BLaER1 treated with 17β-estradiol and CSF1 and Interleukin-3, amounts not matched to agents 10 nM and 100 nM (cell line): ENCODE data around the gene KLHDC4.

Source experiments
- H3K27ac ChIP-seq, 11 experiments: shearing (Covaris generic); formaldehyde crosslinking; 2 replicates each; pipeline ENCODE4 v1.8.1; 2022
- H3K27me3 ChIP-seq, 11 experiments: shearing (Covaris generic); formaldehyde crosslinking; 2 replicates each; pipeline ENCODE4 v1.8.1; 2022
- H3K36me3 ChIP-seq, 11 experiments: shearing (Covaris generic); formaldehyde crosslinking; 2 replicates each; pipeline ENCODE4 v1.8.1; 2022
- H3K4me1 ChIP-seq, 10 experiments: shearing (Covaris generic); formaldehyde crosslinking; 2 replicates each; pipeline ENCODE4 v1.8.1; 2022
- H3K4me2 ChIP-seq, 11 experiments: shearing (Covaris generic); formaldehyde crosslinking; 2 replicates each; pipeline ENCODE4 v1.8.1; 2022
- H3K4me3 ChIP-seq, 10 experiments: shearing (Covaris generic); formaldehyde crosslinking; 2 replicates each; pipeline ENCODE4 v1.8.1; 2022
- H3K9ac ChIP-seq, 11 experiments: shearing (Covaris generic); formaldehyde crosslinking; 2 replicates each; pipeline ENCODE4 v1.8.1; 2022
- H3K9me3 ChIP-seq, 11 experiments: shearing (Covaris generic); formaldehyde crosslinking; replicated peaks in 1 of 11; 2 replicates each; pipeline ENCODE4 v1.8.1; 2022
- H4K20me1 ChIP-seq, 11 experiments: shearing (Covaris generic); formaldehyde crosslinking; 2 replicates each; pipeline ENCODE4 v1.8.1; 2022
- Cebpa-rat ChIP-seq, 11 experiments: shearing (Covaris generic); IDR thresholded peaks; 2 replicates each; pipeline ENCODE4 v1.8.1; 2022

KLHDC4 gene

DNA sequence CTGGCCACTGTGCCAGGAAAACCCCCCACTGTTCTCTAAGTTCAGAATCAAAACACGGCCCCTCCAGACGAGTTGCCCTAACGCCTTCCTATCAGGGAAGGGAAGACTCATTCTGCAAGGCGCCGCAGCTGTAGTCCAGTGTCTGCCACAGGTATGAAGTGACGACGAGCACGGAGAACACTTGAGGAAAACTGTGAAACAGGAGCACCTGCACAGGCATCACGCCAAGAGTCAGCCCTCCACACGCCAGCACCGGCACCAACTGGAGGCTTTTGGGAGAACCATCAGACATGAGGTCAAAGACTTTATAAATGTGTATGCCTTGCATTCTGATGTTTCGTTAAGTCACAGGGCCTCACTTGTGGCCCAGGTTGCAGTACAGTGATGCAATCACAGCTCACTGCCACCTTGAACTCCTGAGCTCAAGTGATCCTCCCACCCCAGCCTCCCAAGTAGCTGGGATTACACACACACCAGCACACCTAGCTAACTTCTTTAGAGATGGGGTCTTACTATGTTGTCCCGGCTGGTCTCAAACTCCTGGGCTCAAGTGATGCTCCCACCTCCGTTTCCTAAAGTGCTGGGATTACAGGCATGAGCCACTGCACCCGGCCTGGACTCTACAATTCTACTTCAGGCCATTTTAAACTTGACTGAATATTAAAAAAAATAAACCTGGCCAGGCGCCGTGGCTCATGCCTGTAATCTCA, 22.9 kb downstream of the KLHDC4 start:
- TF ChIP-seq Cebpa-rat (IDR thresholded peaks at IDR 0.05), result no peak
- Histone ChIP-seq H3K9me3 (no peaks in the 10 kb centered on the region), H3K4me3 (no peak overlapping the region), H3K4me2 (no peak overlapping the region), H3K27ac (no peak overlapping the region), H3K9ac (no peak overlapping the region; a peak in 2 of 22 replicates), H4K20me1 (peaks cover 0 to 91% (median 71%) of the 10 kb centered on the region in 11 experiments; a peak in 19 of 22 replicates), H3K27me3 (no peaks in the 10 kb centered on the region), H3K36me3 (peaks cover 74 to 92% (median 90%) of the 10 kb centered on the region in 11 experiments), H3K4me1 (no peaks in the 10 kb centered on the region)

DNA sequence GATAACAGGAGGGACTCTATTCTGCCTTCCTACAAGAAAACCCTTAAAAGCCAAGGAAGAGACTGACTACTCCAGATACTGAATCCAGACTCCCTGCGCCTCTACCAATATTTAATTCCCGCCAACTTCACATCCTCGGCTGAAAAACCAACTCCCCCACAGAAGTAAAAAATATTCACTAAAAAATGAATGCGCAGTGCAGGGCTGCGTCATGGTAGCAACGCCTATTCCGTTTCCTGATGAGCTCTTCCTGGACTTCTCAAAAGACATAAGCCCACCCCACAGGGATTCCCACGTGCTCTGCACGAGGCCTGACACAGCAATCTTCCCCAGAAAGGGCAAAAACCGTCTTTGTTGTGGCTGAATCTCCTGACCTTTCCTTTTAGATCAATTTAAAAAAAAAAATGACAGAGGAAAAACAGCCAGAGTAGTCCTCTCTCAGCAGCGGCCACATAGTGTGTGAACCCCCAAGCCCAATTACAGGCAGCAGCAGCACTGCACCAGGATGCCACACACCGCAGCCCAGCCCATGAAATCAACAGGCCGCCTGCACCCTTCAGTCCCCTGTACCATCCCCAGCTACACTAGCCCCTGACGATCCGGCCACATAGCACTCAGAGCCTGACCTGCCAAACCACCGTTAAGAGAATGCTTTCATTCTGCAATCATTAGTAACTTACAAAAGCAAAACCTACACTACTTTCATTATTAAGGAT, 23.9 kb downstream of the KLHDC4 start:
- Histone ChIP-seq H3K9me3 (no peaks in the 10 kb centered on the region), H3K4me1 (no peaks in the 10 kb centered on the region), H3K9ac (0 out of 22 replicates have a peak overlapping the region, but pooled peaks of 1 of the 11 experiments have one; percentile 7), H3K27me3 (no peaks in the 10 kb centered on the region), H3K4me2 (no peak overlapping the region), H3K27ac (no peak overlapping the region), H3K4me3 (no peak overlapping the region), H3K36me3 (peaks cover 74 to 92% (median 90%) of the 10 kb centered on the region in 11 experiments), H4K20me1 (peaks cover 0 to 91% (median 68%) of the 10 kb centered on the region in 11 experiments; a peak in 19 of 22 replicates)
- no peak for TF ChIP-seq Cebpa-rat (IDR thresholded peaks at IDR 0.05)

DNA sequence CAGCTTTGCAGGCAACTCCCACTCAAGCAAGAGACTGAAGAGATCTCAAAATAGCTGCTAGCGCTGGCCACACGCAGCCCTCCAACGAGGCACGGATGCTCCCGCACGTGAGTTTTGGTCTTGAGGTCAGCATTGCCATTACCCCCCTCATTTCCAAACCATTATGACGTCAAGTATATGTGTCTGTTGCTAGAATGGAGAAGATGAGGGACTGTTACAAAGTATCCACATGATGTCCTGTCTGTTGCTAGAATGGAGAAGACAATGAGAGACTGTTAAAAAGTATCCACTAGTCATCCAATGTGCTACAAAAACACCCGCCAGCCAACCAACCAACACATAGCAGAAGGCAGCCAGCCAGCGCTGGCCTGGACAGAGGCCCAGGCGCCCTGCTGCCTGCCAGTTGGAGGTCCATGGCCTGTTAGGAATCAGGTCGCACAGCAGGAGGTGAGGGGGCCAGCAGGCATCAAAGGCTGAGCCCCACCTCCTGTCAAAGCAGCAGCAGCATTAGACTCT, 24.8 kb downstream of the KLHDC4 start:
- Histone ChIP-seq H3K4me3 (no peak overlapping the region), H3K4me2 (no peak overlapping the region), H3K9me3 (no peaks in the 10 kb centered on the region), H3K27me3 (no peaks in the 10 kb centered on the region), H3K36me3 (peaks cover 74 to 92% (median 90%) of the 10 kb centered on the region in 11 experiments), H3K4me1 (no peaks in the 10 kb centered on the region; a peak in 1 of 20 replicates), H3K27ac (no peak overlapping the region), H3K9ac (no peak overlapping the region), H4K20me1 (peaks cover 0 to 91% (median 66%) of the 10 kb centered on the region in 11 experiments; a peak in 20 of 22 replicates)
- no peak for TF ChIP-seq Cebpa-rat (IDR thresholded peaks at IDR 0.05)

DNA sequence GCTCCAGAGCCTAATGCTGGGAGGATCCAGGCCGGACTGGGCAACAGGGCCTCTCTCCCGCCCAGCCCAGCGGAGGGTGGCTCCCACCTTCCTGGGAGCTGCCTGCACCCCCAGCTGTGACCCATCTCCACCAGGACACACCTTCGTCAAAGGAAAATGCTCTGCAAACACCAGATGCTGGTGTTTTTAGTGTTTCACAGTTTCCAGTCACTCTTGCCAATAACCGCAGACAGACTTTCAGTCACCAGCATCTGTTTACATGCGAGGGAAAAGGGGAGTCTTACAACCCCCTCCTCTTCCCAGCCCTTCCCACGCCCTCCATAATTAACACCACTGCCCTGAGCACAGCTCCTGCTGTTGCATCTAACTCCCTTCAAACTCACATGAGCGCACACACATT, 25.3 kb downstream of the KLHDC4 start:
- H3K36me3 ChIP-seq, result peaks cover 73 to 92% (median 90%) of the 10 kb centered on the region in 11 experiments
- no peaks in the 10 kb centered on the region for H3K9me3 ChIP-seq
- H3K9ac ChIP-seq, result 0 out of 22 replicates have a peak overlapping the region, but pooled peaks of 1 of the 11 experiments have one; percentile 2
- no peaks in the 10 kb centered on the region for H3K27me3 ChIP-seq
- H3K4me2 ChIP-seq, result no peak overlapping the region
- no peak for TF ChIP-seq Cebpa-rat (IDR thresholded peaks at IDR 0.05)
- no peaks in the 10 kb centered on the region; a peak in 1 of 20 replicates for H3K4me1 ChIP-seq
- H3K4me3 ChIP-seq, result no peak overlapping the region
- no peak overlapping the region for H3K27ac ChIP-seq
- peaks cover 0 to 91% (median 66%) of the 10 kb centered on the region in 11 experiments; a peak in 20 of 22 replicates for H4K20me1 ChIP-seq

DNA sequence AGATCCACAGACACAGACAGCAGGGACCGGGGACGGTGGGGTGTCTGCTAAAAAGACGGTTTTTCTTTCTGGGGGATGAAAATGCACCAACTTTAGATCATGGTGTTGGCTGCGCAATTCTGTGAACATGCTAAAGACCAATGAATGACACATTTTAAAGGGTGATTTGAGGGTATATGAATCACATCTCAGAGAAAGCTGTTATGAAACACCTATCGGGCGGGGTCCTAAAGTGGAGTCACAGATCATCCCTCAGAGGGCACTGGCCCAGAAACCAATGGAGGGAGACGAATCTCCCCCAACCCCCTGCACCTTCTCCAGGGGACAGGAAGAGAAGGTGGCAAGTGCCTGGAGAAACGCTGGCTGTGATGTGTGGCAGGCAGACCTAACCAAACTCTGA, 26.0 kb downstream of the KLHDC4 start:
- H3K27ac ChIP-seq, result no peak overlapping the region

DNA sequence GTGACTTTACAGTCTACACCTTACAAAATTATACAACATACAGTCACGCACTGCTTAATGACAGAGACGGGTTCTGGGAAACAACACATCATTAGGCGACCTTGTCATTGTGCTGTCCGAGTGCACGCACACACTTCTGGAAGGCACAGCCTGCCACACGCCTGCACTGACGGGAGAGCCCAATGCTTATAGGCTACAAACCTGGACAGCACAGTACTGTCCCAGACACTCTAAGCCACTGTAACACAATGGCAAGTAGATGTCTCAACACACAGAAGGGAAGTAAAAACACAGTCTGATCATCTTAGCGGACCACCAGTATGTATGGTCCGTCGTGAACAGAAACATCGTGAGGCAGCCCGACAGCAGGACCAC, 29.8 kb downstream of the KLHDC4 start:
- Histone ChIP-seq H3K36me3 (peaks cover 56 to 87% (median 81%) of the 10 kb centered on the region in 11 experiments), H3K27ac (no peak overlapping the region), H3K9ac (no peak overlapping the region), H3K4me1 (no peaks in the 10 kb centered on the region; a peak in 1 of 20 replicates), H3K27me3 (no peaks in the 10 kb centered on the region), H3K4me2 (no peak overlapping the region), H3K4me3 (no peak overlapping the region), H3K9me3 (no peaks in the 10 kb centered on the region), H4K20me1 (peaks cover 0 to 91% (median 62%) of the 10 kb centered on the region in 11 experiments; a peak in 19 of 22 replicates)
- no peak for TF ChIP-seq Cebpa-rat (IDR thresholded peaks at IDR 0.05)

More for the DNA sequence above, 26.0 kb downstream of the KLHDC4 start:
- Histone ChIP-seq H3K4me1 (no peaks in the 10 kb centered on the region; a peak in 1 of 20 replicates), H3K4me2 (no peak overlapping the region), H3K27me3 (no peaks in the 10 kb centered on the region), H3K36me3 (peaks cover 69 to 89% (median 86%) of the 10 kb centered on the region in 11 experiments), H4K20me1 (peaks cover 0 to 91% (median 63%) of the 10 kb centered on the region in 11 experiments; a peak in 20 of 22 replicates), H3K4me3 (no peak overlapping the region), H3K9me3 (no peaks in the 10 kb centered on the region), H3K9ac (0 out of 22 replicates have a peak overlapping the region, but pooled peaks of 1 of the 11 experiments have one; percentile 2)
- TF ChIP-seq Cebpa-rat (IDR thresholded peaks at IDR 0.05), result no peak

DNA sequence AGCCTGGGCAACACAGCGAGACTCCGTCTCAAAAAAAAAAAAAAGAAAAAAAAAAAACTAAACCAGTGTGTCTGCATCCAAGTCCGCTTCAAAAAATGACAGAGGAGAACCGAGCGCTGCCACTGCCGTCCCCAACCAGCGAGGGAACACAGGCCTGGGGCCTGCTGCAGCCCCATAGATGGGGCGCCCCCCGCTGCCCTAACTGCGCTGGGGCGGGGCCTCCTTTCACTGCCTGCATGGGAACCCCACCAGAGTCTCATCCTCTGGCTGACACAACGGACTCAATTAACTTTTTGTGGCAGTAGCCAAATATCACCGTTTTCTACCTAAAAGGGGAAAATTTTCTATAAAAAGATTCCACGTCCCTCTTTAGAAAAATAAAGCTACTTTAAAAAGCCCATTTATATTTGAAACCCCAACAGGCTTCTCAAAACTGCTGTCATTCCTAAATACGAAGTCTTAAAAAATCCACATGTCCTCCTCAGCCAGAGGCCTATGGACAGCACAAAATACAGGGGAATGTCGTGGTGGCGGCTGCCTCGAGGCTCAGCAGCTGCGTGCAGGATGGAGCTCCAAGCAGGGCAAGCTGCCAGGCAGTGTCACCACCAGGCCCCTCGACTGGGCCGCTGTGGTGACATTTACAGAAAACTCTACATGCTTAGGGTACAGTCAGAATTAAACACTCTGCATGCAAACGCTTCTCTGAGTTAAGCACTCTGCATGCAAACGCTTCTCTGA, 30.3 kb downstream of the KLHDC4 start:
- Histone ChIP-seq H3K9ac (no peak overlapping the region), H3K36me3 (peaks cover 54 to 87% (median 80%) of the 10 kb centered on the region in 11 experiments), H3K4me1 (no peaks in the 10 kb centered on the region; a peak in 1 of 20 replicates), H3K4me3 (no peak overlapping the region), H3K27ac (no peak overlapping the region), H3K4me2 (no peak overlapping the region), H4K20me1 (peaks cover 0 to 87% (median 57%) of the 10 kb centered on the region in 11 experiments; a peak in 19 of 22 replicates), H3K9me3 (no peaks in the 10 kb centered on the region), H3K27me3 (no peaks in the 10 kb centered on the region)
- no peak for TF ChIP-seq Cebpa-rat (IDR thresholded peaks at IDR 0.05)

DNA sequence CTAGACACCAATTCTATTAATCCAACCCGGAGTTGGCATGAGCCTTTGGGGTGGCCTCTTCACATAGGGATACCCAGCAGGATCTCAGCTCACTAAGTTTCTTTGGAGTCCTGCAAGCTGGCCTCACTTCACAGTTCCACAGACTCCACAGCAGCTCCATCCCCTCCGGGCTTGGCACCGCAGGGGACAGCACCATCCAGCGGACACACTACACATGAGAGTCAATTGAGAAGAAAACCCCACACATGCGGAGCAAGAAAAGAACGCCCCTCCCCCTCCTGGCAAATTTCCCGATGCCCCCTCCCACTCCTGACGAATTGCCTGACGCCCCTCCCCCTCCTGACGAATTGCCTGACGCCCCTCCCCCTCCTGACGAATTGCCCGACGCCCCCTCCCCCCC, 31.1 kb downstream of the KLHDC4 start:
- Histone ChIP-seq H3K9me3 (no peaks in the 10 kb centered on the region), H3K9ac (no peak overlapping the region), H3K4me3 (no peak overlapping the region), H3K27ac (no peak overlapping the region), H3K4me2 (no peak overlapping the region), H3K27me3 (no peaks in the 10 kb centered on the region), H3K4me1 (no peaks in the 10 kb centered on the region; a peak in 1 of 20 replicates), H4K20me1 (peaks cover 0 to 79% (median 49%) of the 10 kb centered on the region in 11 experiments; a peak in 19 of 22 replicates), H3K36me3 (peaks cover 54 to 87% (median 80%) of the 10 kb centered on the region in 11 experiments)
- no peak for TF ChIP-seq Cebpa-rat (IDR thresholded peaks at IDR 0.05)
